Dedifferentiated amniotic fluid mesenchymal stem cell (primary cell): Measurements from ENCODE around the gene PPP1R13B.
"Not testable (repeated sequence)": the region's sequence is repeated elsewhere in the genome, so short reads cannot be mapped to it uniquely, and the experiment has no call there.

Experiments used
- DNase-seq: peaks from one replicate; pipeline ENCODE4 v3.0.0-alpha.2; 2016; ENCODE audit errors: extremely low spot score

The PPP1R13B gene

DNA sequence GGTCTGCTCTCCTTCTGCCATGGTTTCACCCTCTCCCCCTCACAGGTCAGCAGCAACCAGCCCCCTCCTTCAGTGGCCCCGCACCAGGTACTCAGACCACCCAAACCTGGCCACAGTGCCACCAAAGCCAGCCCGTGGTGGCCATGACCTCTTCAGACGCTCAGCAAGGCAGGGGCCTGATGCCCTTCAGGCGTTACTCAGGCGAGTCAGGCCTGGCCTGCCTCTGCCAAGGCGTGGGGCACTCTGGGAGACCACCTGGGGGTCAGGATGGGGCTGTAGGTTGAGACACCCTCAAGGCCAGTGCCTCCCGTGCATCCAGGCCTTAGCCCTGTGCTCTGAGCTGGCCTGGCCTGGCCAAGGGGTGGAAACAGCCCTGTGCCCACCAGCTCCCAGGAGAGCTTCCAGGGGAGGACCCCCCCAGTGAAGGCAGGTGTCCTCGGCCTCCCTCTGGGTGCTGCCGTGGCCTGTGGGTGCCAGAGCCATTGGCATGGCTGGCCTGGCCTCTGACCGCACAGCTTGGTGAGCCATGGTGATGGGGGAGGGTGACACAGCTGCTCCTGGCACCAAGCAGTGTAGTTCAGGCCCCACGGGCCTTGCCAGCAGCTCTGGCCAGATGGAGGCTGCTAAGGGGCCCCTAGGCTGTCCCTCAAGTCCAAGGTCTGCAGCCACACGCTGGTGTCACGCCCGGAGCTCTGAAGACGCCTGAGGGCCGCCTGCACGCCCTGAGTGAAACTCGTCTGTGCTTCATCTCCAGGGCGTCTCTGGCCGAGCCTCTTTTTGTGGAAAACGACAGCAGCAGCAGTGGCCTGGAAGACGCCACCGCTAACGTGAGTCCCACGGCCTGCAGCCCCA lies 147.2 kb downstream of the PPP1R13B start:
- DNase-seq: no peak

GRCh38 chr14:103699261-103699661 lies 148.1 kb downstream of the PPP1R13B start:
- DNase-seq: no peak

DNA sequence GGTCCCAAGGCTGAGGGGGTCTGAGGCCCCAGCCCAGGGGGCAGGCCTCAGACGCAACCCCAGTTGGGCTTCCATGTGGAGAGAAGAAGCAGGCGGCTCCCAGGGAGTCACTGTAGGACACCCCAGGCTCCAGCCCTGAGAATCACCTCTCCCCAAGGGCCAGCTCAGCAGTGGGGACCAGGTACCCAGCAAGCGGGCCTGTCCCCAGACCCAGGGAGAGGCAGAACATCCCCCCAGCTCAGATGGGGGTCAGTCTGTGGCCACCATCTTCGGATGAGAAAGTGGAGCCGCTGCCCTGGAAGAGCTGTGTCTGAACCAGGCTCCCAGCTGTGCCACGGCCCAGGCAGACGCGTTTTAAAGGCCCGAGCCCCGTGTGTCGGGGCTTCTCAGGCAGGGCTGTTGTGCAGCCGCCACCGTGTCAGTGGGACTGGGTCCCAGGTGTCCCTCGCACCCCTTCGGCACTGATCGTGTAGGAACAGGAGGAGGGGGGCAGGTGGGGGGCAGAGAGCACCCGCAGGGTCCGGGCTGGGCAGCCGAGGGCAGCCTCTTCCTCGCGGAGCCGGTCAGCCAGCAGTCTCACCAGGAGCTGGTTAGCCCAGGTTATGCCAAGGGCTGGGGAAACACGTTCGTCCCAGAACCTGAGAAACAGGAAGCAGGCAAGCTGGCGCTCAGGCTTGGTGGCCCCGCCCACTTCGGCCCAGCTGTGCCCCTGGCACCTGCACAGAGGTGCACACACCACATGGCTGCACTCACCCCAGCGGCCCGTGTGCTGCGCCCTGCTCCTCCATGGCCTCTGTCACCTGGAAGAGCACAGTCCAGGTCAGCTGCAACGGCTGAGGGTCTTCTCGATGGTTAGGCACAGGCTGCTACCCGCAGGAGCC lies 148.8 kb downstream of the PPP1R13B start:
- DNase-seq: no peak

GRCh38 chr14:103697603-103698379 lies 149.6 kb downstream of the PPP1R13B start:
- DNase-seq: no peak

GRCh38 chr14:103697206-103697602 lies 150.2 kb downstream of the PPP1R13B start:
- no peak for DNase-seq

- no peak for DNase-seq
These were observed 150.8 kb downstream of the PPP1R13B start for GRCh38 chr14:103696466-103697071.

GRCh38 chr14:103696070-103696402 lies 151.3 kb downstream of the PPP1R13B start:
- DNase-seq: no peak

GRCh38 chr14:103695296-103696069 lies 151.9 kb downstream of the PPP1R13B start:
- no peak for DNase-seq

- no peak for DNase-seq
These were observed 152.8 kb downstream of the PPP1R13B start for GRCh38 chr14:103694572-103695026.

DNA sequence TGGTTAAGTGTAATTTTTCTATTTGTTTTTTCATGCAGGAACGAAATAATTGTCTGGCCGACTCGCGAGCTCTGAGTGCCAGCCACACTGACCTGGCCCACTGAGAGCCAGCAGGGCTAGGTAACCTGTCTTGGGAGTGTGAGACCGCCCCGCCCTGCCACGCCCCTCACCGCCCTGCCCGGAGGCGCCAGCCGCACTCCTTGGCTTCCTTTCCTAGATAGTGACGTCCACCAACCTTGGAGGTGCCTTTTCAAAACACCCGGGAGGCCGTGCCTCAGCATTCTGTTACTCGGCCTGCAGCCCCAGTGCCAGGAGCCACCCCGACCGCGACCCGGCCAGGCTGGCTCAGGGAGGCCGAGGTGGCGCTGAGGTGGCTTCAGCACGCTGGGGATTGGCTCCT lies 153.9 kb downstream of the PPP1R13B start:
- no peak for DNase-seq

DNA sequence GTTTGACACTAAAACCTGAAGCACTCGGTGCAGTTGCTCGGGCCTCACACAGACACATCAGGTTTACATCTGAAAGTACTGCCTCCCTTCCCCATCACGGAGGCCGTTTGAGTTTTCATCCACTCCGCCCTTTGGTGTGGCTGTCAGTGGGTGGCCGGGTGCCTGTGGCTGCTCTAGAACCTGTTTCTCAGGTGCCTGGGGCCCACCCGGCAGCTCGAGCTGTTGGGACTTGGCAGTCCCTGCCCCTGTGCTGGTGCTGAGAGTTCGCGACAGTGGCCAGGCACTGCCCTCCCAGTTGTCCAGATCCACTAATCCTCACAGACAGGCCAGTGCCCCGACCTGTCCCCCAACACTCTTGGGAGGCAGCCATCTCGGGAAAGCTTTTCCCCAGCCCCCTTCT lies 154.5 kb downstream of the PPP1R13B start:
- no peak for DNase-seq

- no peak for DNase-seq
These were observed 155.2 kb downstream of the PPP1R13B start for GRCh38 chr14:103692159-103692558.

DNA sequence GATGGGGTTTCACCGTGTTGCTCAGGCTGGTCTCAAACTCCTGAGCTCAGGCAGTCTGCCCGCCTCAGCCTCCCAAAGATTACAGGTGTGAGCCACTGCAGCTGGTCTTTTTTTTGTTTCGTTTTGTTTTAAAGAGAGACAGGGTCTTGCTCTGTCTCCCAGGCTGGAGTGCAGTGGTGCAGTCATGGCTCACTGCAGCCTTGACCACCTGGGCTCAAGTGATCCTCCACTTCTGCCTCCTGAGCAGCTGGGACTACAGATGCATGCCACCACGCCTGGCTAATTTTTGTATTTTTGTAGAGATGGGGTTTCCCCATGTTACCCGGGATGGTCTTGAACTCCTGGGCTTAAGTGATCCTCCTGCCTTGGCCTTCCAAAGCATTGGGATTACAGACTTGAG lies 155.7 kb downstream of the PPP1R13B start:
- not testable (repeated sequence) for DNase-seq

DNA sequence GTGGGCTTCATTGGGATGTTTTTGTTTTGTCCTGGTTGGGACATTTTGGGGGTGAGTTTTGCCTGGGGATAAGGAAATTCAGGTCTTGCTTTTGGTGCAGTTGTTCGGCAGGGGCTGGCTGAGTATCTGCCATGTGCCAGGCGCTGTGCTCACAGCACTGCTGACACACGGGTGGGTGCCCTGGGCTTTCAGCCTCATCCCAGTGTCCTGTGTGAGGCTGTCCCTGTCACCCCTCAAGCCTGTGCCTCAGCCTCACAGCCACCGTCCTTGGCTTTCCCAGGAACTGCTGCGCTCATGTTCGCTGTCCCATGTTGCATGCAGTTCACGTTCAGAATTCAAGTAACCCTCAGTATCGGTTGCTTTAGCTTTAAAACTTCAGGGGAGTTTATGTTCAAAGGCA lies 157.0 kb downstream of the PPP1R13B start:
- no peak for DNase-seq

DNA sequence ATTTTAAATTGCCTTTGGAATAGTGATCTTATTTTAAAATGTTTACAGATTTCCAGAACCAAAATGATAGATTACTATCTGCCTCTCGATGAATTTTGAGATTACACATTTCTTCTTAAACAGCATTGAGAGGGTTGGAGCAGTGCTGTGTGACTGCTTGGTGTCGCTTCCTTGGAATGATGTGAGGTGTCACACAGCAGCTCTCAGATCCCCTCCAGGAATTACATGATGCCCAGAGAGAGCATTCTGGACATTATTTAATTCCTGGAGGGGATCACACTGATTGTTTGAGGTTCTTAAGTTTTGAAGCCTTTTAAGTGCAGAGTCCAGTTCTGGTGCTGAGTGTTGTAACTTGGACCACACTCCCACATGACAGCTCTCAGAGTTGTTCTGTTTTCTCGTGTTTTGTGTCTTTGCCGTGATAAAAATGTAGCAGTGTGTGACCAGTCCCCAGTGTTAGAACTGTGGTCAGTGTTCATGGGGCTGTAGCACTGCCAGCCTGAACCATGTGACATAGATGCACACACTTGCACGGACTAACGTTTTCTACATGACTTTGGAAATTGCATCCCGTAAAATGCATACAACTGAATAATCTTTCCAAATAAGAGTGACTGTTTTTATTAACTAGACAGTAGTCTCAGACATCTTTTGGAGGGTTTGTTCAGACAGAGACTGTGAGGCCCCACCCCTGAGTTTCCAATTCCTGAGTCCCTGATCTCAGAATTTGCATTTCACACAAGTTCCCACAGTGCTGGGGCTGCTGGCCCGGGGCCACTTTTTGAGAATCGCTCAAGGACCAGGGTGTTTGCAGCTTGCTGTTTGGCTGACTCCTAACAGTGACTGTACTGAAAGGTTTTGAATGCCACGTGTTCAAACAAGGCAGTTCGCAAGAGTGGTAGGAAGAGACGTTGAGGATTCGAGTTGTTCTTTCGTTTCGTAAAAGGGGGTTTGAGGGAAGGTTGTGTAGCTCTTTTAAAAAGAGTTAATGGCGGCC lies 158.2 kb downstream of the PPP1R13B start:
- DNase-seq: no peak

GRCh38 chr14:103688441-103688840 lies 158.9 kb downstream of the PPP1R13B start:
- no peak for DNase-seq

GRCh38 chr14:103687712-103688111 lies 159.7 kb downstream of the PPP1R13B start:
- no peak for DNase-seq

GRCh38 chr14:103686831-103687485 lies 160.4 kb downstream of the PPP1R13B start:
- no peak for DNase-seq
